Activated CD4-positive, alpha-beta memory T cell treated with anti-CD3 and anti-CD28 coated beads, Interleukin-2, amount 10 ng/mL, durations not matched to agents 7 days and 5 days (primary cell): Measurements from ENCODE around the gene PMP22. TPM values are rescaled to one million over a fixed set of nuclear protein-coding genes. Genes with fewer than 3 reads are reported as not detected.

Experiments used
- CTCF ChIA-PET: fragments of 350-600 bp; sonication (Branson Sonifier 250); formaldehyde crosslinking; loops from one replicate; lab custom pipeline; 2021; ENCODE audit warnings: antibody characterized with exemption, inconsistent platforms; lab: Charles Lee
- POLR2A ChIA-PET: fragments of 350-600 bp; sonication (Branson Sonifier 250); formaldehyde crosslinking; loops from one replicate; lab custom pipeline; 2021; ENCODE audit warnings: antibody characterized with exemption; lab: Charles Lee
- DNase-seq: peaks from one replicate; pipeline ENCODE4 v3.0.0-alpha.2; 2020
- H3K27ac Mint-ChIP-seq: one replicate; pipeline ENCODE4 v1.8.0; 2021; ENCODE audit warnings: mild to moderate bottlenecking, mixed read lengths
- H3K27me3 Mint-ChIP-seq: one replicate; pipeline ENCODE4 v1.8.0; 2021; ENCODE audit warnings: mixed read lengths
- H3K36me3 Mint-ChIP-seq: one replicate; pipeline ENCODE4 v1.8.0; 2021; ENCODE audit warnings: low read depth, mixed read lengths
- H3K4me1 Mint-ChIP-seq: one replicate; pipeline ENCODE4 v1.8.0; 2021; ENCODE audit warnings: mixed read lengths
- H3K4me3 Mint-ChIP-seq: one replicate; pipeline ENCODE4 v1.8.0; 2021; ENCODE audit warnings: mild to moderate bottlenecking, mixed read lengths
- H3K9me3 Mint-ChIP-seq: one replicate; pipeline ENCODE4 v1.8.0; 2021; ENCODE audit warnings: mixed read lengths
- total RNA-seq, 2 experiments: library from RNA; stranded (reverse); gene quantifications; one replicate each; pipeline ENCODE4 v1.2.3, GENCODE V29; 2021

The PMP22 gene
- total RNA-seq, 2 experiments from 2014 or later, result not detected

DNA sequence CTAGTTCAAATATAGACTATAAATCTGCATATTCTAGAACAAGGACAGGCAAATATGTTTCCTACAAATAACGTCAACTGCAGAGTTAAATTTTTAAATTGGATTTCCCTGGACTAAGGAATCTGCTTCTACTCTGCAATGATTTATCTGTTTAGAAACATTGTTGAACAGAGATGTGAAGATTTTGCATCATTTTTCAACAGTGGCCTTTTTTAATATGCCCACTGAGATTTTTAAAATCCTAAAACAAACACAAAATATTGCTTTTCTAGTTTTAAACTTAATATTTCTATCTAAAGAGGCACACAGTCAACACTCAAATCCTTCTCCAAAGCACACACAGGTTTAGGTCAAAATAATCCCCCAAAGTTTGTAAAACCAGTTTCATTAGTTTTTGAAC lies 23.7 kb upstream of the PMP22 start:
- POLR2A ChIA-PET, result no interaction called here
- Mint-ChIP-seq H3K36me3 (no peaks in the 10 kb centered on the region), H3K27ac (no peak overlapping the region), H3K27me3 (peaks cover 8% of the 10 kb centered on the region), H3K4me3 (no peak overlapping the region), H3K9me3 (no peaks in the 10 kb centered on the region), H3K4me1 (no peaks in the 10 kb centered on the region)
- CTCF ChIA-PET, result no interaction called here
- DNase-seq, result no peak

DNA sequence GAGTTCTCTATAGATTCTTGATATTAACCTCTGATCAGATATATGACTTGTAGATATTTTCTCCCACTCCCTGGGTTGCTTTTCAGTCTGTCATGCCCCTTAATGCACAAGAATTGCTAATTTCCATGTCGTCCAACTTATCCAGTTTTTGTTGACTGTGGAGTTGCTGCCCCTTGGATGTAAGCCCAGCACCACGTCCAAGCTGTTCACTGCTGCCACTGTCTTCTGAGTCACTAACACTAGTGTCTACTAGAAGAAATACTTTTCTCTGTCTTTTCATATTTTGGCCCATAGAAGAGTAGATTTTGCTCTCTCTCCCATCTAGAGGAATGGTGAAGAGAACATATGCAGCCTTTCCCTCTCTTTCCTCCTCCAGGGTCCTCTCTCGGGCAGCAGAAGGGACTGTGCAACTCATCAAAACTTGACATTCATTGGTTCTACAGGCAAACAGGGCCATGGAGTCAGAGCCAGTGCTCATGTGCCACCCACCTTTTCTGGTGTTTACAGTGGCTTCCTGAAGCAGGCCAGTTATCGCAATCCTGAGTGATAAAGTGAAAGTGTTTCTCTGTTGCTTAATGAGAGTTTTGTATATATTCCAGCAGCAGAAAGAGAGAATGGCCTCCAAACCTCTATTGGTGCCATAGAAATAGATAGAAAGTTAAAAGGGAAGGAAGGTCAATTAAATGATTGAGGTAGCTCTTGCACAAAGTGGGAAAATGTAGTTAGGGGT lies 22.6 kb upstream of the PMP22 start:
- DNase-seq, result no peak
- H3K4me3 Mint-ChIP-seq, result no peak overlapping the region
- ChIA-PET CTCF (no interaction called here), POLR2A (no interaction called here)
- H3K4me1 Mint-ChIP-seq, result no peaks in the 10 kb centered on the region
- H3K36me3 Mint-ChIP-seq, result no peaks in the 10 kb centered on the region
- H3K27me3 Mint-ChIP-seq, result peaks cover 17% of the 10 kb centered on the region
- no peaks in the 10 kb centered on the region for H3K9me3 Mint-ChIP-seq
- H3K27ac Mint-ChIP-seq, result no peak overlapping the region

DNA sequence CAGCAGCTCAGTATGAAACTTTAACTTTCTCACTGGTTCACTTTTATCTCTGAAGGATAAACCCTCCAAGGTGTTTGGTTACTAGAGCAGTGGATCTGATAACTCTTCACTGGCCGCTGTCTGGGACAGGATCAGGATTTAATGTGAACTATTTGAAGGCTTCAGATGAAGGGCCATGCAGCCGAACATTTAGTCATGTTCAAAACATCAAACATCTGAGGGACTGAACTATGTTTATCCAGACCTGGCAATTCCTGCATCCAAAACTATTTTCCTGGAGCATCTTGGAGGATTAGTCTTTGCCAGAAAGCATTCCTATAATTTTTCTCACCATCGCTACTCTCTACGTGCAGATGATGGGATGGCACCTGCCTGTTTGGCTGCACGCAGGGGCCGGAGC lies 20.3 kb upstream of the PMP22 start:
- no peaks in the 10 kb centered on the region for H3K4me1 Mint-ChIP-seq
- ChIA-PET CTCF (no interaction called here), POLR2A (no interaction called here)
- peaks cover 2% of the 10 kb centered on the region for H3K9me3 Mint-ChIP-seq
- no peak overlapping the region for H3K4me3 Mint-ChIP-seq
- H3K27ac Mint-ChIP-seq, result no peak overlapping the region
- peaks cover 22% of the 10 kb centered on the region for H3K27me3 Mint-ChIP-seq
- DNase-seq, result no peak
- no peaks in the 10 kb centered on the region for H3K36me3 Mint-ChIP-seq

DNA sequence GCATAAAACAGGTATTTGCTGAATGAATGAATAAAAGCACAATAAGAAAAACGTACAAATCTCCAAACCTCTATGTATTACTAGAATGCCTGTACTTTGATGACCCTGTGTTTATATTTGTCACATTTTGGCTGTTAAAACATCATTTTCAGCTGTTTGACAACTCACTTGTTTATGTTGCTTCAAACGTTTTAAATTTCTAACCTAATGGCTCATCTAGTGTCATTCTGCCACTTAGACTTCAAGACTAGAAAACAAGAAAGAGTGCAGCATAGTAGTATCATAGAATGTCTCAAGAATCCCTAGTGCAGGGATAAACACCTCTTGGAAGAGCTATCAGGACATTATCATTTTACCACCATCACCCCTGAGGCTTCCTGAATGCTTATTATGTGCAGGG lies 19.4 kb upstream of the PMP22 start:
- no peak overlapping the region for H3K4me3 Mint-ChIP-seq
- ChIA-PET CTCF (interaction anchor here (0.6 kb wide), 1 partner anchor 15 kb away, joined by 3 read pairs; no protein-coding TSS in a partner anchor), POLR2A (no interaction called here)
- H3K27me3 Mint-ChIP-seq, result peaks cover 26% of the 10 kb centered on the region
- no peak for DNase-seq
- no peaks in the 10 kb centered on the region for H3K36me3 Mint-ChIP-seq
- H3K27ac Mint-ChIP-seq, result no peak overlapping the region
- H3K4me1 Mint-ChIP-seq, result no peaks in the 10 kb centered on the region
- H3K9me3 Mint-ChIP-seq, result peaks cover 2% of the 10 kb centered on the region

DNA sequence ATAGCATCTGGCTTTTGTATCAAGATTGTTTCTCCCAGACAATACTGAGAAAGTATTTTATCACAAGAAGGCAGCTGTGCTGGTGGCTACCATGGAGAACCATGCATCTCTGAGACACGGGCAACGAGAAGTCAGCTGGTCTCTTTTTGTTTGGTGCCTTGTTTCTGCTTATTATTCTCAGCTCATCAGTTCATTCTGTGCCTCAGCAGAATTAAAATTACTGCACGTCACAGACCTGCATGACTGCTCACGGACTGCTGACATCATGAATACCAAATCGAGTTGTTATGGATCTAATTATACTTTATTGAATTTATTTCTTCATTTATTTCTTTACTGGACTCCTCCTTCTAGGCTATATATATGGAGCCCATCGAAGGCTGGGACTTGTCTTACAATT lies 19.0 kb upstream of the PMP22 start:
- ChIA-PET POLR2A (no interaction called here), CTCF (interaction anchor here (0.6 kb wide), 1 partner anchor 15 kb away, joined by 3 read pairs; no protein-coding TSS in a partner anchor)
- peaks cover 28% of the 10 kb centered on the region for H3K27me3 Mint-ChIP-seq
- H3K4me3 Mint-ChIP-seq, result no peak overlapping the region
- no peaks in the 10 kb centered on the region for H3K36me3 Mint-ChIP-seq
- no peaks in the 10 kb centered on the region for H3K4me1 Mint-ChIP-seq
- DNase-seq, result no peak
- H3K9me3 Mint-ChIP-seq, result peaks cover 2% of the 10 kb centered on the region
- H3K27ac Mint-ChIP-seq, result no peak overlapping the region

DNA sequence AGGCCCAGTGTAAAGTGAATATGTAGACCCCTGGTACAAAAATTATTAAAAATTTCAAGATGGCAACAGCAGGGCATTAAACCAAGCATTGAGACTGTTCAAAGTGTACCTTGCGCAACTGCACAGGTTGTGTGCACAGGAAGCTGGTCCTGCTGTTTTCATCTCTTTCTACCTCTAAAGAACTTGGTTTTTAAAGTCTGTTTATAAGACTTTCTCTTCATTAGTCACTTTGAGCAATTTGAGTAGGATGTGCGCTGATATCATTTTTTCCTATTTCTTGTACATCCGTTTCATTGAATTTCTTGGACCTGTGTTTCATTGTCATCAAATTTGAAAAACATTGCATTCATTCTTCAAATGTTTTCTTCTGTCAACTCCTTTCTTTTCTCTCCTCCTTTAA lies 16.8 kb upstream of the PMP22 start:
- Mint-ChIP-seq H3K27me3 (peaks cover 24% of the 10 kb centered on the region), H3K9me3 (peaks cover 2% of the 10 kb centered on the region), H3K4me3 (no peak overlapping the region), H3K4me1 (no peaks in the 10 kb centered on the region), H3K36me3 (no peaks in the 10 kb centered on the region), H3K27ac (no peak overlapping the region)
- POLR2A ChIA-PET, result no interaction called here
- DNase-seq, result no peak
- CTCF ChIA-PET, result no interaction called here

DNA sequence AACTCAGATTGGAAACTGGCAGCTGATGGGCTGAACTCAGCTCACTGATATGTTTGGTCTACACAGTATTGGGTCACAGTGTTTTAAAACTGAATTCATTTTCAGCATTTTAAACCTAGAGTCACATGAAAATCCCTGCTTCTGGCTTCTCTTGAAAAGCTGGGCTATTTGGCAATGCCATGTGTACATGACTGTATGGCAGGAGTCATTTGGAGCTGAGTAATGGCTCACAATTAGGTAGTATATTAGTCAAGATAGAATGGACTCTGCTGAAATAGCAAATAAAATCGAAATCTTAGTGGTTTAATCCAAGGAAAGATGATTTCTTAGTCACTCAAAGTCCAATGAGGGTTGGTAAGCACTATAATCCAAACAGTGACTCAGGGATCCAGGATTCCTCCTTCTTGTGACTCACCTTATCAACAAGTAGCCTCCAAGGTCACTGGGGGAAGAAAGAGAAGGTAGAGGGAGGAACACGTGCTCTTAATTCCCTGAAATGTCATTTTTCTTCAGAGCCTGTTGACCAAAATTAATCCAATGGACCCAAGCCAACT lies 13.9 kb upstream of the PMP22 start:
- Mint-ChIP-seq H3K9me3 (peaks cover 2% of the 10 kb centered on the region), H3K4me1 (no peaks in the 10 kb centered on the region), H3K27me3 (peaks cover 24% of the 10 kb centered on the region), H3K4me3 (no peak overlapping the region), H3K27ac (no peak overlapping the region), H3K36me3 (no peaks in the 10 kb centered on the region)
- POLR2A ChIA-PET, result no interaction called here
- DNase-seq, result no peak
- CTCF ChIA-PET, result no interaction called here

- ChIA-PET CTCF (no interaction called here), POLR2A (no interaction called here)
- Mint-ChIP-seq H3K4me3 (no peak overlapping the region), H3K27ac (no peak overlapping the region), H3K27me3 (peaks cover 18% of the 10 kb centered on the region), H3K4me1 (no peaks in the 10 kb centered on the region), H3K9me3 (peaks cover 2% of the 10 kb centered on the region), H3K36me3 (no peaks in the 10 kb centered on the region)
- no peak for DNase-seq
These were observed 13.3 kb upstream of the PMP22 start for GRCh38 chr17:15278380-15278779.

DNA sequence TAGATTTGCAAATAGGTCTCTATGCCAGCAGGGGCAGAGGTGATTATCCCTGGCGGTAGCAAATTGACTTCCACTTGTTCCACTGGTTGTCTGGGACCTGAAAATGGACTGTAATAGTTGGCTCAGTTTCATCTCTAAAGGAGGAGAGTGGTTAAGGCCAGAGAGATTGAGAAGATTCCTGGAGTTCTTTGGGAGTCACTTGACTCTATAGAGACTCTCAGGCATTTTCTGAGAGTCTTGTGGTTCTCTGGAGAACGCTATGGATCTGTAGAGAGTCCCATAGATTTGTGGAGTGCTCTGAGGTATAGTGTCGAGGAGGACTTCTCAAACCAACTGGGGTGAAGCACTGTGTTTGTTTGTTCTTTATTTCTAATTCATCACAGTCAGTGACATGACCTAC lies 8.9 kb upstream of the PMP22 start:
- POLR2A ChIA-PET, result no interaction called here
- CTCF ChIA-PET, result no interaction called here
- Mint-ChIP-seq H3K27me3 (peaks cover 2% of the 10 kb centered on the region), H3K27ac (no peak overlapping the region), H3K4me3 (no peak overlapping the region), H3K36me3 (no peaks in the 10 kb centered on the region), H3K4me1 (peaks cover 6% of the 10 kb centered on the region), H3K9me3 (no peaks in the 10 kb centered on the region)
- no peak for DNase-seq

GRCh38 chr17:15273141-15273793 lies 8.1 kb upstream of the PMP22 start:
- CTCF ChIA-PET, result no interaction called here
- Mint-ChIP-seq H3K4me1 (peaks cover 6% of the 10 kb centered on the region), H3K9me3 (no peaks in the 10 kb centered on the region), H3K27me3 (peaks cover 2% of the 10 kb centered on the region), H3K4me3 (no peak overlapping the region), H3K36me3 (no peaks in the 10 kb centered on the region), H3K27ac (no peak overlapping the region)
- DNase-seq, result no peak
- POLR2A ChIA-PET, result no interaction called here

GRCh38 chr17:15271741-15272140 lies 6.6 kb upstream of the PMP22 start:
- peaks cover 5% of the 10 kb centered on the region for H3K27me3 Mint-ChIP-seq
- H3K9me3 Mint-ChIP-seq, result no peaks in the 10 kb centered on the region
- no peak for DNase-seq
- H3K4me1 Mint-ChIP-seq, result peaks cover 6% of the 10 kb centered on the region
- no peak overlapping the region for H3K4me3 Mint-ChIP-seq
- CTCF ChIA-PET, result interaction anchor here (0.6 to 1.0 kb wide), 2 partner anchors 12 to 13 kb away, joined by 3 to 4 read pairs; no protein-coding TSS in a partner anchor
- no peak overlapping the region for H3K27ac Mint-ChIP-seq
- POLR2A ChIA-PET, result no interaction called here
- no peaks in the 10 kb centered on the region for H3K36me3 Mint-ChIP-seq

GRCh38 chr17:15270628-15271381 lies 5.7 kb upstream of the PMP22 start:
- Mint-ChIP-seq H3K4me3 (no peak overlapping the region), H3K27me3 (peaks cover 10% of the 10 kb centered on the region), H3K9me3 (no peaks in the 10 kb centered on the region), H3K36me3 (no peaks in the 10 kb centered on the region), H3K4me1 (peaks cover 6% of the 10 kb centered on the region), H3K27ac (no peak overlapping the region)
- no peak for DNase-seq
- POLR2A ChIA-PET, result no interaction called here
- CTCF ChIA-PET, result no interaction called here

- peaks cover 17% of the 10 kb centered on the region for H3K27me3 Mint-ChIP-seq
- H3K4me3 Mint-ChIP-seq, result no peak overlapping the region
- ChIA-PET POLR2A (no interaction called here), CTCF (no interaction called here)
- peaks cover 6% of the 10 kb centered on the region for H3K4me1 Mint-ChIP-seq
- no peaks in the 10 kb centered on the region for H3K36me3 Mint-ChIP-seq
- no peak overlapping the region for H3K27ac Mint-ChIP-seq
- no peak for DNase-seq
- H3K9me3 Mint-ChIP-seq, result no peaks in the 10 kb centered on the region
These were observed 4.6 kb upstream of the PMP22 start for GRCh38 chr17:15269780-15270089.
